Glutamatergic neuron (in vitro differentiated cells): ENCODE measurements around the gene INVS. TPM values are rescaled to one million over a fixed set of nuclear protein-coding genes. Genes with fewer than 3 reads are reported as not detected.

Source experiments
- DNase-seq: peaks from one replicate; pipeline ENCODE4 v3.0.0; 2022
- H3K27ac Mint-ChIP-seq: one replicate; pipeline ENCODE4 v1.8.0; 2020; ENCODE audit warnings: mild to moderate bottlenecking, mixed read lengths, inconsistent platforms; ENCODE audit not compliant: unreplicated experiment
- H3K27me3 Mint-ChIP-seq: one replicate; pipeline ENCODE4 v1.8.0; 2020; ENCODE audit warnings: mild to moderate bottlenecking, moderate library complexity, mixed read lengths, inconsistent platforms; ENCODE audit not compliant: unreplicated experiment
- H3K36me3 Mint-ChIP-seq: one replicate; pipeline ENCODE4 v1.8.0; 2020; ENCODE audit warnings: mild to moderate bottlenecking, mixed read lengths, inconsistent platforms; ENCODE audit not compliant: unreplicated experiment
- H3K4me1 Mint-ChIP-seq: one replicate; pipeline ENCODE4 v1.8.0; 2020; ENCODE audit warnings: mild to moderate bottlenecking, low read depth, mixed read lengths, inconsistent platforms; ENCODE audit not compliant: unreplicated experiment
- H3K4me3 Mint-ChIP-seq: one replicate; pipeline ENCODE4 v1.8.0; 2020; ENCODE audit warnings: mild to moderate bottlenecking, mixed read lengths, inconsistent platforms; ENCODE audit not compliant: unreplicated experiment
- H3K9me3 Mint-ChIP-seq: one replicate; pipeline ENCODE4 v1.8.0; 2020; ENCODE audit warnings: mild to moderate bottlenecking, moderate library complexity, mixed read lengths, inconsistent platforms; ENCODE audit not compliant: unreplicated experiment
- CTCF ChIP-seq: fragments of 200-600 bp; sonication (generic); IDR thresholded peaks from one replicate; pipeline ENCODE4 v1.5.0; 2021; ENCODE audit not compliant: partially characterized antibody, unreplicated experiment
- total RNA-seq: library from RNA; stranded (reverse); fragmentation: NEBNext Ultra II Directional; extraction: Animal tissue kit (Norgen Biotek cat#: 25700); gene quantifications from one replicate; pipeline ENCODE4 v1.2.1, GENCODE V29; 2021; ENCODE audit not compliant: unreplicated experiment

Gene INVS
- total RNA-seq, 1 donor from 2014 or later: 33.4 TPM

- Mint-ChIP-seq H3K36me3 (peaks cover 24% of the 10 kb centered on the region), H3K27me3 (no peaks in the 10 kb centered on the region), H3K27ac (no peak overlapping the region), H3K4me1 (peaks cover 2% of the 10 kb centered on the region), H3K9me3 (peaks cover 8% of the 10 kb centered on the region), H3K4me3 (no peak overlapping the region)
- DNase-seq: no peak
- TF ChIP-seq CTCF: no peak
Measured at GRCh38 chr9:100193078-100193477, 94.0 kb downstream of the INVS start.

- H3K9me3 Mint-ChIP-seq: peaks cover 6% of the 10 kb centered on the region
- TF ChIP-seq CTCF: no peak
Measured at GRCh38 chr9:100196215-100196614, 97.2 kb downstream of the INVS start.

GRCh38 chr9:100196828-100197227 lies 97.8 kb downstream of the INVS start:
- no peak overlapping the region for H3K27ac Mint-ChIP-seq
- H3K4me1 Mint-ChIP-seq: peaks cover 2% of the 10 kb centered on the region
- H3K4me3 Mint-ChIP-seq: no peak overlapping the region
- no peaks in the 10 kb centered on the region for H3K27me3 Mint-ChIP-seq
- no peak for DNase-seq
- H3K36me3 Mint-ChIP-seq: peaks cover 2% of the 10 kb centered on the region
- H3K9me3 Mint-ChIP-seq: peaks cover 2% of the 10 kb centered on the region
- no peak for TF ChIP-seq CTCF

More at GRCh38 chr9:100196215-100196614, 97.2 kb downstream of the INVS start:
- Mint-ChIP-seq H3K27ac (no peak overlapping the region), H3K36me3 (peaks cover 8% of the 10 kb centered on the region), H3K27me3 (no peaks in the 10 kb centered on the region), H3K4me3 (no peak overlapping the region), H3K4me1 (peaks cover 2% of the 10 kb centered on the region)
- no peak for DNase-seq

GRCh38 chr9:100197553-100197952 lies 98.5 kb downstream of the INVS start:
- Mint-ChIP-seq H3K27me3 (no peaks in the 10 kb centered on the region), H3K27ac (peak overlapping the region; percentile 68), H3K9me3 (no peaks in the 10 kb centered on the region), H3K4me3 (no peak overlapping the region), H3K4me1 (peaks cover 2% of the 10 kb centered on the region), H3K36me3 (no peaks in the 10 kb centered on the region)
- no peak for DNase-seq
- no peak for TF ChIP-seq CTCF

- TF ChIP-seq CTCF: no peak
- H3K4me3 Mint-ChIP-seq: no peak overlapping the region
- peaks cover 10% of the 10 kb centered on the region for H3K4me1 Mint-ChIP-seq
- H3K36me3 Mint-ChIP-seq: no peaks in the 10 kb centered on the region
- H3K27ac Mint-ChIP-seq: no peak overlapping the region
- H3K27me3 Mint-ChIP-seq: no peaks in the 10 kb centered on the region
- H3K9me3 Mint-ChIP-seq: no peaks in the 10 kb centered on the region
- DNase-seq: no peak
Measured at GRCh38 chr9:100202806-100203205, 103.8 kb downstream of the INVS start.
